B cell (primary cell): Measurements from ENCODE around the gene COMMD7.

Source experiments
- CTCF ChIP-seq: fragments of 200-600 bp; IDR thresholded peaks from one replicate; pipeline ENCODE4 v1.8.0; 2022; ENCODE audit warnings: antibody characterized with exemption, mild to moderate bottlenecking
- EZH2 ChIP-seq: IDR thresholded peaks from 2 replicates; pipeline ENCODE4 v1.6.1; 2012; ENCODE audit warnings: borderline replicate concordance, low read depth, mild to moderate bottlenecking, moderate library complexity, low read length; ENCODE audit not compliant: insufficient read depth, poor library complexity, severe bottlenecking

GRCh38 chr20:32764005-32764960 is 21.0 kb upstream of the COMMD7 start:
- no peak for TF ChIP-seq CTCF
- TF ChIP-seq EZH2, result no peak
